GM23338 (cell line): ENCODE results near the gene MYCBP2. TPM values are rescaled to one million over a fixed set of nuclear protein-coding genes. Genes with fewer than 3 reads are reported as not detected.

ENCODE experiments used
- ATAC-seq: fragments of 200-7000 bp; cut with Tn5 transposase; 3 replicates; pipeline ENCODE4 v1.9.1; 2020
- DNase-seq: peaks from one replicate; pipeline ENCODE4 v3.0.0-alpha.2; 2015; ENCODE audit warnings: low spot score
- H2AFZ ChIP-seq: fragments of 200-600 bp; sonication (generic); 2 replicates; pipeline ENCODE4 v1.8.0; 2016; ENCODE audit warnings: antibody characterized with exemption, mild to moderate bottlenecking, moderate library complexity
- H3F3A ChIP-seq: fragments of 200-600 bp; sonication (generic); replicated peaks from 2 replicates; pipeline ENCODE4 v1.8.0; 2017; ENCODE audit warnings: antibody characterized with exemption, mixed run types, low read depth
- H3K27ac ChIP-seq: fragments of 200-600 bp; sonication (generic); 2 replicates; pipeline ENCODE4 v1.6.1; 2016; ENCODE audit warnings: low read depth
- H3K27me3 ChIP-seq: fragments of 200-600 bp; sonication (generic); 2 replicates; pipeline ENCODE4 v1.8.0; 2016; ENCODE audit warnings: mild to moderate bottlenecking, mixed run types, moderate library complexity; ENCODE audit not compliant: insufficient read depth
- H3K36me3 ChIP-seq: fragments of 200-600 bp; sonication (generic); 2 replicates; pipeline ENCODE4 v1.8.0; 2016; ENCODE audit warnings: mild to moderate bottlenecking; ENCODE audit not compliant: insufficient read depth
- H3K4me1 ChIP-seq: fragments of 200-600 bp; sonication (generic); 2 replicates; pipeline ENCODE4 v1.8.0; 2016; ENCODE audit warnings: mild to moderate bottlenecking, moderate library complexity; ENCODE audit not compliant: insufficient read depth
- H3K4me2 ChIP-seq: fragments of 200-600 bp; sonication (generic); 2 replicates; pipeline ENCODE4 v1.7.1; 2017; ENCODE audit warnings: mixed run types
- H3K4me3 ChIP-seq: fragments of 200-600 bp; sonication (generic); 2 replicates; pipeline ENCODE4 v1.6.1; 2016; ENCODE audit warnings: mixed run types
- H3K79me2 ChIP-seq: fragments of 200-600 bp; sonication (generic); replicated peaks from 2 replicates; pipeline ENCODE4 v1.8.0; 2017; ENCODE audit warnings: mild to moderate bottlenecking; ENCODE audit not compliant: insufficient read depth
- H3K9me2 ChIP-seq: fragments of 200-600 bp; sonication (generic); 2 replicates; pipeline ENCODE4 v1.8.0; 2017; ENCODE audit not compliant: insufficient read depth
- H4K20me1 ChIP-seq: fragments of 200-600 bp; sonication (generic); replicated peaks from 2 replicates; pipeline ENCODE4 v1.8.0; 2017; ENCODE audit warnings: mild to moderate bottlenecking; ENCODE audit not compliant: insufficient read depth
- H3K27ac Mint-ChIP-seq: 2 replicates; pipeline ENCODE4 v1.8.0; 2020; ENCODE audit warnings: inconsistent platforms, mild to moderate bottlenecking, moderate library complexity, mixed read lengths
- H3K27me3 Mint-ChIP-seq: 3 replicates; pipeline ENCODE4 v1.8.0; 2022; ENCODE audit warnings: low read depth, mild to moderate bottlenecking, moderate library complexity, mixed read lengths, inconsistent platforms; ENCODE audit not compliant: insufficient read depth, poor library complexity
- H3K36me3 Mint-ChIP-seq: 3 replicates; pipeline ENCODE4 v1.8.0; 2021; ENCODE audit warnings: low read depth, mild to moderate bottlenecking, inconsistent platforms, moderate library complexity, mixed read lengths
- H3K4me1 Mint-ChIP-seq: 3 replicates; pipeline ENCODE4 v1.8.0; 2020; ENCODE audit warnings: mild to moderate bottlenecking, inconsistent platforms, mixed read lengths
- H3K4me3 Mint-ChIP-seq: 3 replicates; pipeline ENCODE4 v1.8.0; 2021; ENCODE audit warnings: moderate library complexity, mild to moderate bottlenecking, inconsistent platforms, mixed read lengths
- H3K9me3 Mint-ChIP-seq: 3 replicates; pipeline ENCODE4 v1.8.0; 2020; ENCODE audit warnings: moderate library complexity, mild to moderate bottlenecking, inconsistent platforms, mixed read lengths
- EZH2 ChIP-seq: fragments of 200-600 bp; sonication (generic); IDR thresholded peaks from one replicate; pipeline ENCODE4 v1.8.0; 2017; ENCODE audit warnings: antibody characterized with exemption, mild to moderate bottlenecking, low read depth; ENCODE audit not compliant: unreplicated experiment
- EZH2phosphoT487 ChIP-seq: fragments of 200-600 bp; sonication (generic); IDR thresholded peaks from one replicate; pipeline ENCODE4 v1.8.1; 2018; ENCODE audit warnings: antibody characterized with exemption; ENCODE audit not compliant: unreplicated experiment
- NANOG ChIP-seq: IDR thresholded peaks from 2 replicates; pipeline ENCODE4 v1.6.1; 2016; ENCODE audit warnings: antibody characterized with exemption, borderline replicate concordance
- POLR2AphosphoS5 ChIP-seq: IDR thresholded peaks from 2 replicates; pipeline ENCODE4 v1.6.1; 2016; ENCODE audit warnings: antibody characterized with exemption, low read depth
- STAT1 ChIP-seq: IDR thresholded peaks from one replicate; pipeline ENCODE4 v1.6.1; 2016; ENCODE audit warnings: antibody characterized with exemption; ENCODE audit not compliant: unreplicated experiment
- ZNF331 ChIP-seq: fragments of 250-450 bp; sonication (Bioruptor Pico); IDR thresholded peaks from 2 replicates; pipeline ENCODE4 v1.5.0; 2020; ENCODE audit warnings: low read depth, mild to moderate bottlenecking, moderate library complexity
- polyA plus RNA-seq: library from polyadenylated mRNA; unstranded; fragments of >200 nt; fragmentation: Nextera tagmentation; extraction: Ambion mirVana; gene quantifications from 2 replicates; pipeline ENCODE4 v1.2.1, GENCODE V29; 2016
- total RNA-seq: library from RNA; depleted of rRNA; stranded (reverse); fragments of >200 nt; shearing (Covaris generic); gene quantifications from 2 replicates; pipeline ENCODE4 v1.2.3, GENCODE V29; 2014
- TF ChIP-seq, protein P1 (sequence below): fragments of 250-450 bp; sonication (Bioruptor Pico); IDR thresholded peaks from 2 replicates; pipeline ENCODE4 v1.5.0; 2020; ENCODE audit warnings: mild to moderate bottlenecking, moderate library complexity
- TF ChIP-seq, protein P2 (sequence below), 2 experiments: fragments of 200-600 bp in 1 of 2; sonication (generic) in 1 of 2; conservative IDR thresholded peaks; 2 replicates each; pipeline versions ENCODE4 v1.5.1 to v1.6.1; 2016 to 2017; ENCODE audit warnings: antibody characterized with exemption in 2 of 2, low read depth in 2 of 2, mild to moderate bottlenecking in 2 of 2, moderate library complexity in 1 of 2
- TF ChIP-seq, protein P3 (sequence below): IDR thresholded peaks from one replicate; pipeline ENCODE4 v1.6.1; 2018; ENCODE audit warnings: antibody characterized with exemption; ENCODE audit not compliant: unreplicated experiment

MYCBP2 gene
- total and polyA plus RNA-seq, 2 experiments from 2014 or later, result 54.6 to 77.2 TPM

DNA sequence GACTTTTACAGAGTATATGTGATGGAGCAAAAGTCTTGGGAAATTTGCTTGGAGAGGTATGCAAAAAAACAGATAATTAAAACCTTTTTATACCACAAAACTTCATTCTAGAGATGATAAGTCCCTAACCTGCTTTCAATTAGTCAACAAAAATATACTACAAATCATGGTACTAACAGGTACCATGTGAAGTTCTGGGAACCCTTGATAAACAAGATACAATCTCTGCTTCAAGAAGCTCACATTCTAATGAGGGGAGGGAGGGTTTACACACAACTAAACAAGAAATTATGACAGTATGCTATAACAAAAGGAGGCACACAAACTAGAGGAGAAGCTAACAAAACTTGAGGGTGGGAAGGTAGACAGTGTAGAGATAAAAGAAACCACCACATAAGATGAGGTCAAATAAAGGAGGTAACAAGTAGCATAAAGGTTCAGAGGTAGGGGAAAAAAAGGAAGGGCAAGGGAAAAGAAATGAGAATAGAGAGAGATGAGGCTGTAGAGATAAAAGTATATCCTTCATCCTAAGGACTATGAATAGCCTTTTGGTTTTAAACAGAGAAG is 91.4 kb downstream of the MYCBP2 start (continued):
- TF ChIP-seq, protein P1, sequence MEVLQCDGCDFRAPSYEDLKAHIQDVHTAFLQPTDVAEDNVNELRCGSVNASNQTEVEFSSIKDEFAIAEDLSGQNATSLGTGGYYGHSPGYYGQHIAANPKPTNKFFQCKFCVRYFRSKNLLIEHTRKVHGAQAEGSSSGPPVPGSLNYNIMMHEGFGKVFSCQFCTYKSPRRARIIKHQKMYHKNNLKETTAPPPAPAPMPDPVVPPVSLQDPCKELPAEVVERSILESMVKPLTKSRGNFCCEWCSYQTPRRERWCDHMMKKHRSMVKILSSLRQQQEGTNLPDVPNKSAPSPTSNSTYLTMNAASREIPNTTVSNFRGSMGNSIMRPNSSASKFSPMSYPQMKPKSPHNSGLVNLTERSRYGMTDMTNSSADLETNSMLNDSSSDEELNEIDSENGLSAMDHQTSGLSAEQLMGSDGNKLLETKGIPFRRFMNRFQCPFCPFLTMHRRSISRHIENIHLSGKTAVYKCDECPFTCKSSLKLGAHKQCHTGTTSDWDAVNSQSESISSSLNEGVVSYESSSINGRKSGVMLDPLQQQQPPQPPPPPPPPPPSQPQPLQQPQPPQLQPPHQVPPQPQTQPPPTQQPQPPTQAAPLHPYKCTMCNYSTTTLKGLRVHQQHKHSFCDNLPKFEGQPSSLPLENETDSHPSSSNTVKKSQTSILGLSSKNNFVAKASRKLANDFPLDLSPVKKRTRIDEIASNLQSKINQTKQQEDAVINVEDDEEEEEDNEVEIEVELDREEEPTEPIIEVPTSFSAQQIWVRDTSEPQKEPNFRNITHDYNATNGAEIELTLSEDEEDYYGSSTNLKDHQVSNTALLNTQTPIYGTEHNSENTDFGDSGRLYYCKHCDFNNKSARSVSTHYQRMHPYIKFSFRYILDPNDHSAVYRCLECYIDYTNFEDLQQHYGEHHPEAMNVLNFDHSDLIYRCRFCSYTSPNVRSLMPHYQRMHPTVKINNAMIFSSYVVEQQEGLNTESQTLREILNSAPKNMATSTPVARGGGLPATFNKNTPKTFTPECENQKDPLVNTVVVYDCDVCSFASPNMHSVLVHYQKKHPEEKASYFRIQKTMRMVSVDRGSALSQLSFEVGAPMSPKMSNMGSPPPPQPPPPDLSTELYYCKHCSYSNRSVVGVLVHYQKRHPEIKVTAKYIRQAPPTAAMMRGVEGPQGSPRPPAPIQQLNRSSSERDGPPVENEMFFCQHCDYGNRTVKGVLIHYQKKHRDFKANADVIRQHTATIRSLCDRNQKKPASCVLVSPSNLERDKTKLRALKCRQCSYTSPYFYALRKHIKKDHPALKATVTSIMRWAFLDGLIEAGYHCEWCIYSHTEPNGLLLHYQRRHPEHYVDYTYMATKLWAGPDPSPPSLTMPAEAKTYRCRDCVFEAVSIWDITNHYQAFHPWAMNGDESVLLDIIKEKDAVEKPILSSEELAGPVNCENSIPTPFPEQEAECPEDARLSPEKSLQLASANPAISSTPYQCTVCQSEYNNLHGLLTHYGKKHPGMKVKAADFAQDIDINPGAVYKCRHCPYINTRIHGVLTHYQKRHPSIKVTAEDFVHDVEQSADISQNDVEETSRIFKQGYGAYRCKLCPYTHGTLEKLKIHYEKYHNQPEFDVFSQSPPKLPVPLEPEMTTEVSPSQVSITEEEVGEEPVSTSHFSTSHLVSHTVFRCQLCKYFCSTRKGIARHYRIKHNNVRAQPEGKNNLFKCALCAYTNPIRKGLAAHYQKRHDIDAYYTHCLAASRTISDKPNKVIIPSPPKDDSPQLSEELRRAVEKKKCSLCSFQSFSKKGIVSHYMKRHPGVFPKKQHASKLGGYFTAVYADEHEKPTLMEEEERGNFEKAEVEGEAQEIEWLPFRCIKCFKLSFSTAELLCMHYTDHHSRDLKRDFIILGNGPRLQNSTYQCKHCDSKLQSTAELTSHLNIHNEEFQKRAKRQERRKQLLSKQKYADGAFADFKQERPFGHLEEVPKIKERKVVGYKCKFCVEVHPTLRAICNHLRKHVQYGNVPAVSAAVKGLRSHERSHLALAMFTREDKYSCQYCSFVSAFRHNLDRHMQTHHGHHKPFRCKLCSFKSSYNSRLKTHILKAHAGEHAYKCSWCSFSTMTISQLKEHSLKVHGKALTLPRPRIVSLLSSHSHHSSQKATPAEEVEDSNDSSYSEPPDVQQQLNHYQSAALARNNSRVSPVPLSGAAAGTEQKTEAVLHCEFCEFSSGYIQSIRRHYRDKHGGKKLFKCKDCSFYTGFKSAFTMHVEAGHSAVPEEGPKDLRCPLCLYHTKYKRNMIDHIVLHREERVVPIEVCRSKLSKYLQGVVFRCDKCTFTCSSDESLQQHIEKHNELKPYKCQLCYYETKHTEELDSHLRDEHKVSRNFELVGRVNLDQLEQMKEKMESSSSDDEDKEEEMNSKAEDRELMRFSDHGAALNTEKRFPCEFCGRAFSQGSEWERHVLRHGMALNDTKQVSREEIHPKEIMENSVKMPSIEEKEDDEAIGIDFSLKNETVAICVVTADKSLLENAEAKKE, result no peak
- TF ChIP-seq ZNF331, result no peak

DNA sequence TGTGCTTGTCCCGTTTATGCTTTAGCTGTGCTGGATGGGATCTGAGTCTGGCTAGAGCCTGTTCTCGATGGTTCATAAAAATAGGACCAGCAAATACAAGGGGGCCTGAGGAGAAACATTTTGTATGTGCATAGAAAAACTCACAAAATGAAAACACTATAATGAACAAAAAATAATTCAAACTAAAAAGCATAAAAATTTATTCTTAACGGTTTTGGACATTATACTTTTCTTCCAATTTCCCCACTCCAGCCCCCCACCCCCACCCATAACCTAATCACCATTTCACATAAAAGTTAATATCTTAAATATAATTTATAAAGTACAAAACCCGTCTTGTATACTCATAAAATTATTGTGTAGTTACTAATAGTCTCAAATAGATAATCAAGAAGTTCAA is 93.7 kb downstream of the MYCBP2 start:
- no peaks in the 10 kb centered on the region for H3K36me3 Mint-ChIP-seq
- H4K20me1 ChIP-seq, result no peaks in the 10 kb centered on the region
- TF ChIP-seq, protein P2, sequence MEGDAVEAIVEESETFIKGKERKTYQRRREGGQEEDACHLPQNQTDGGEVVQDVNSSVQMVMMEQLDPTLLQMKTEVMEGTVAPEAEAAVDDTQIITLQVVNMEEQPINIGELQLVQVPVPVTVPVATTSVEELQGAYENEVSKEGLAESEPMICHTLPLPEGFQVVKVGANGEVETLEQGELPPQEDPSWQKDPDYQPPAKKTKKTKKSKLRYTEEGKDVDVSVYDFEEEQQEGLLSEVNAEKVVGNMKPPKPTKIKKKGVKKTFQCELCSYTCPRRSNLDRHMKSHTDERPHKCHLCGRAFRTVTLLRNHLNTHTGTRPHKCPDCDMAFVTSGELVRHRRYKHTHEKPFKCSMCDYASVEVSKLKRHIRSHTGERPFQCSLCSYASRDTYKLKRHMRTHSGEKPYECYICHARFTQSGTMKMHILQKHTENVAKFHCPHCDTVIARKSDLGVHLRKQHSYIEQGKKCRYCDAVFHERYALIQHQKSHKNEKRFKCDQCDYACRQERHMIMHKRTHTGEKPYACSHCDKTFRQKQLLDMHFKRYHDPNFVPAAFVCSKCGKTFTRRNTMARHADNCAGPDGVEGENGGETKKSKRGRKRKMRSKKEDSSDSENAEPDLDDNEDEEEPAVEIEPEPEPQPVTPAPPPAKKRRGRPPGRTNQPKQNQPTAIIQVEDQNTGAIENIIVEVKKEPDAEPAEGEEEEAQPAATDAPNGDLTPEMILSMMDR (conservative IDR thresholded peaks at IDR 0.05; ENCODE audit: low read depth in 2 of 2), result no peak
- TF ChIP-seq STAT1 (no peak), POLR2AphosphoS5 (no peak), EZH2phosphoT487 (no peak), NANOG (no peak), EZH2 (no peak), ZNF331 (no peak)
- TF ChIP-seq, protein P3, sequence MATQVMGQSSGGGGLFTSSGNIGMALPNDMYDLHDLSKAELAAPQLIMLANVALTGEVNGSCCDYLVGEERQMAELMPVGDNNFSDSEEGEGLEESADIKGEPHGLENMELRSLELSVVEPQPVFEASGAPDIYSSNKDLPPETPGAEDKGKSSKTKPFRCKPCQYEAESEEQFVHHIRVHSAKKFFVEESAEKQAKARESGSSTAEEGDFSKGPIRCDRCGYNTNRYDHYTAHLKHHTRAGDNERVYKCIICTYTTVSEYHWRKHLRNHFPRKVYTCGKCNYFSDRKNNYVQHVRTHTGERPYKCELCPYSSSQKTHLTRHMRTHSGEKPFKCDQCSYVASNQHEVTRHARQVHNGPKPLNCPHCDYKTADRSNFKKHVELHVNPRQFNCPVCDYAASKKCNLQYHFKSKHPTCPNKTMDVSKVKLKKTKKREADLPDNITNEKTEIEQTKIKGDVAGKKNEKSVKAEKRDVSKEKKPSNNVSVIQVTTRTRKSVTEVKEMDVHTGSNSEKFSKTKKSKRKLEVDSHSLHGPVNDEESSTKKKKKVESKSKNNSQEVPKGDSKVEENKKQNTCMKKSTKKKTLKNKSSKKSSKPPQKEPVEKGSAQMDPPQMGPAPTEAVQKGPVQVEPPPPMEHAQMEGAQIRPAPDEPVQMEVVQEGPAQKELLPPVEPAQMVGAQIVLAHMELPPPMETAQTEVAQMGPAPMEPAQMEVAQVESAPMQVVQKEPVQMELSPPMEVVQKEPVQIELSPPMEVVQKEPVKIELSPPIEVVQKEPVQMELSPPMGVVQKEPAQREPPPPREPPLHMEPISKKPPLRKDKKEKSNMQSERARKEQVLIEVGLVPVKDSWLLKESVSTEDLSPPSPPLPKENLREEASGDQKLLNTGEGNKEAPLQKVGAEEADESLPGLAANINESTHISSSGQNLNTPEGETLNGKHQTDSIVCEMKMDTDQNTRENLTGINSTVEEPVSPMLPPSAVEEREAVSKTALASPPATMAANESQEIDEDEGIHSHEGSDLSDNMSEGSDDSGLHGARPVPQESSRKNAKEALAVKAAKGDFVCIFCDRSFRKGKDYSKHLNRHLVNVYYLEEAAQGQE, result no peak
- no peak overlapping the region for H3K4me3 Mint-ChIP-seq
- no peaks in the 10 kb centered on the region for H3K4me1 ChIP-seq
- no peaks in the 10 kb centered on the region for H3K79me2 ChIP-seq
- H3K27ac Mint-ChIP-seq, result no peak overlapping the region
- no peaks in the 10 kb centered on the region for H3K9me2 ChIP-seq
- no peaks in the 10 kb centered on the region for H3K27me3 Mint-ChIP-seq
- no peak overlapping the region for H3K27ac ChIP-seq
- no peak overlapping the region for H2AFZ ChIP-seq
- no peaks in the 10 kb centered on the region for H3K4me1 Mint-ChIP-seq
- no peak for DNase-seq
- H3K27me3 ChIP-seq, result no peaks in the 10 kb centered on the region
- H3K4me3 ChIP-seq, result no peak overlapping the region
- no peaks in the 10 kb centered on the region for H3K9me3 Mint-ChIP-seq
- H3K36me3 ChIP-seq, result no peaks in the 10 kb centered on the region
- H3F3A ChIP-seq, result no peaks in the 10 kb centered on the region
- no peak overlapping the region for H3K4me2 ChIP-seq
- no peak for ATAC-seq
